GM18907 (cell line): ENCODE data around the gene KCNMA1.

Experiments
- ATAC-seq: cut with Tn5 transposase; IDR thresholded peaks from one replicate; pipeline ENCODE4 v1.9.1; 2021; ENCODE audit warnings: mild to moderate bottlenecking, moderate library complexity; ENCODE audit not compliant: unreplicated experiment

KCNMA1 gene

DNA sequence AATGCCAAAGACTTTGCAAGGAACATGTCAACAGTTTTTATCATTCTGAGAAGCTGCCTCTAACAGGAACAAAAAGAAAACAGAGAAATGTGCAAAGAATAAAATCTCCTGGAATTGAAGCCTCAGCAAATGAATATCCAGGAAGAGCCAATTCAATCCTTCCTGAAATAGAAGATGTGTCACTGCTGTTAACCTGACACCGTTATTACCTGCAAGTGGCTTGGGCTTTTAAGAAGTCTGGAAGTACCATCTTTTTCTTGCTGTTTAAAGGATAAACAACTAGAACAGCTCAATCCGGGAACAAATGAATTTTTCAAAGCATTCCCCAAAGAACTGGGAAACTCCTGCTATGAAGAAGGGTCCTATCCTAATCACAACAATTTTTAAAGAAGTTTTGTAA lies 434.8 kb downstream of the KCNMA1 start:
- no peak for ATAC-seq

DNA sequence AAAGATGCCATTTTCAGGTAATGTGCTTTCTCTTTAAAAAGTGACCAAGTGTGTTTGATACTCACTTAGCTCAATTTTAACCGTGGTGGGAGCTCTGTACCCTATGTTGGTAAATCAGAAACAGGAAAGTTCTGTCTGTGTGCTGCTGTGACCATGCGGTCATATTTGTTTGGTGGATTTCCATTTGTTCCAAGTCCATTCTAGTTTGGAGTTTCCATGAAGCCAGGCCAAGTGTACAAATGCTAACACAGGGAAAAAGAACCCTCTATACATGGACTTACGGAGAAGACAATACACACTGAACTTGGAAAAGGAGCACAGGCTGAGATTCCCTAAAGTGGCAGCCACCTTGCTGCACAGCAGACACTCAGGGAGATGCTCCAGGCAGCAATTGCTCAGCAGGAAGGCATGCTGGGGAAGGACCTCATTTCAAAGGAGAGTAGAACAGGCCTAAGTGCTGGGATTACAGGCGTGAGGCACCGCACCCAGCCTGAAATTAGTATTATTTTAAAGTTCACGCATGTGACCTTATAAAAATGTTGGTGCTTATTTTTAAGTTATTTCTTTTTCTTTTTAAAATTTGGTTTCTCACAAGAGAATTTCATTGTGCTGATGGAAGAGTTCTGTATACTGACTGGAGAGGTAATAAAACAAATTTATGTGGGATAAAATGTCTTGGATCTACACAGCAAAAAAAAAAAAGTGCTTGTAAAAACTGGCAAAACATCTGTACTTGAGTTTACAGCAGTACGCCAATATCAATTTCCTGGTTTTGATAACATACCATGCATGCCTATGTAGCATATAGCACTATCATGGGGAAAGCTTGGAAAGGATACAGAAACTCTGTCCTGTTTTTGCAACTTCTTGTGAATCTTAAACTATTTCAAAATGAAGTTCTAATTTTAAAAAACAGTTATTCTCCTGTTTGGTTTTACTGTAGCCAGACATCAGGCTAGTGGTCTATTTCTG lies 436.2 kb downstream of the KCNMA1 start:
- ATAC-seq = no peak

- no peak for ATAC-seq
Observed at GRCh38 chr10:77197544-77197943, 440.1 kb downstream of the KCNMA1 start.

DNA sequence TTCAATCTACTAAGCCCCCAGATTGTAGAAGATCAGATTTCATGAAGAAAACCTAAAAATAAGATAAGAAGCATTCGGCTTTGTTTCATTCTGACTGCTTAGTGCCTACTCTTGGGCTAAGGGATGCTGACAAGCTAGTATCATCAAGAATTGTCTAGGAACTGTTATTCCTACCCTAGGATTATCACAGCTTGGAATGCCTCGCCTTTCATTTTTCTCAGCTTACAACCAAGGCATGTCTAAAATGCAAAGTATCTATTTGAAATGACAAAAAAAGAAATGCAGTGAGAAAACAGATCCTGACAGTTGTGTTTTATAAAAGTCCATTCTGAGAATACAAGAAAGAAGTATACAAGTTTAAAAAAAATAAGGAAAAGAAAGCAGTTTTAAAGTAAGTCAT lies 441.0 kb downstream of the KCNMA1 start:
- no peak for ATAC-seq

DNA sequence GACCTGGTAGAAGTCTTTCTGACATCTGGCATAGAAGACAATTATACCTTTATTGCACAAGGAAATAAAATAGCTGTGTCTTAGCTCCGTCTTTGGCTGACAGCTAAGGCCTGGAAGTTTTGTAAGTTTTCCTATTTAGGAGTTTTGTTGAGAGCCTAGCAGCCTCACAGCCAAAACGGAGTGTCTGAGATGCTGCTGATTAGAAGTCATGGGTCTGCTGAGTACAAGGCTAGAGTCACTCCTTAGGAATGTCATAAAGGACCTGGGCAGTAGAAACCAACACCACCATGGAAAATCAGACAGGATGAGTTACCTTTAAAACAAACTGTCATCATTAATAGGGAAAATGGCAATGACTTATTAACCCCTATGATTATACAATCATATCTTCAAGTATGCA lies 442.5 kb downstream of the KCNMA1 start:
- no peak for ATAC-seq

GRCh38 chr10:77193001-77193400 lies 444.6 kb downstream of the KCNMA1 start:
- no peak for ATAC-seq

DNA sequence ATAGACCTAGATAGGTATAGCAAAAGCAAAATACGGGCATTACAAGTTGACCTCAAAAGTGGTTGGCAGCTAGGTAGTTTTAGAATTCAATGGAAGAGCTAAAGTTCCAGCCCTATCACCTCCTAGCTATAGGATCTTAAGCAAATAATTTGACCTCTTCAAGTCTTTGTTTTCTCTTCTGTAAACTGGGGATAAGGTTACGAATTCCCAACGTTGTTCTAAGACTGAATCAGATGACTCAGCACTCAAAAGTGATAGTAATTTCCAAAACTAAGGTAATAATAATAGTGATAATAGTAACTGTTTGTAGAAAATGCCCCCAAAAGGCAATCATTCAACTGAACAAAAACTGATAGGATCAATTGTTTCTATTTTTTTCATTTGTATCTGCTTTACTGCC lies 445.2 kb downstream of the KCNMA1 start:
- no peak for ATAC-seq

DNA sequence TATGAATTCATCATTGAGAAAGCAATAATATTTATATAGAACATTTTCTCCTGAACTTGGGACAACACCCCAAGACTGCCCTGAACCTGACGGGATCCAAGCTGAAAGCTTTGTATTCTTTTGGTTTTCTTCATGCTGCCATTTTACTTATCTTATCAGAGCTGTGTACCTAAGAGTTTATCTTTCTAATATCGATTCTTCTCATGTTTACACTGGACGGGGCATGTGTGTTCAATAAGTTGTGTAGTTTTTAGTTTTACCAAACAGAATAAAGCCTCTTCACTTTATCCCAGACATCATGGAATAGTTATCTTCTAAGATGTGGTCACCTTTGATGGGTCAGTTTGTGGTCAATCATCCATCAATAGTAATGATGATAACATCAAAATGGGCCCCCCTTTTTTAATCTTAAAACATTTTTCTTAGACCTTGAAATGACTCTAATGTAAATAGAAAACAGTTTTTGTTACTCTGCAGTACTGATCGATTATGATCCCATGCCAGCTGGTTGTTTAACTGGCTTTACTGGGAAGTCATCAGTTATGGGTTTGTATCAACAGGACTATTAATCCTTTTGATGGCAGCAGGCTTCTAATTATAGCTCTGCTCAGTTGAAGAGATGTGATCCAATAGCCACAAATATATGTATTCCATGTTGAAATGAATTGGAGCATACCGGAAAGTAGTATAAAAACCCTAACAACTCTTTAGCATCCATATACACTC lies 446.1 kb downstream of the KCNMA1 start:
- ATAC-seq = no peak

DNA sequence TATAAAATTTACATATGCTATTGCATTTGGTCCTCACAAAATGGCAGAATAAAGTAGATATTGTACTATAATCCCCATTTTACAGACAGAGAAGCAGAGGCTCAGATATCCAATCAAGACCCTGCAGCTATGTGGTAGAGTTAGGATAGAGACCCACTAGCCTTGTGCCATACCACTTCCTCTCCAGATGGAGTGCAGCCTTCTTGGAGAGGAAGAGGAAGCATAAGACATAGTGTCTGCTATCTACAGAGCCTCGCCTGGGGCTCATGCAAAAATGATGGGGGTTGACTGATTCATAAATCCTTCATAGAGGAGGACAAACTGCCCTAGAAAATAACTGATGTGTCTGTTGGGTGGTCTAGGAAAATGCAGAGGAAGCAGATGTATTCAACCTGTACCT lies 447.3 kb downstream of the KCNMA1 start:
- no peak for ATAC-seq

- no peak for ATAC-seq
Observed at GRCh38 chr10:77189520-77189919, 448.1 kb downstream of the KCNMA1 start.

DNA sequence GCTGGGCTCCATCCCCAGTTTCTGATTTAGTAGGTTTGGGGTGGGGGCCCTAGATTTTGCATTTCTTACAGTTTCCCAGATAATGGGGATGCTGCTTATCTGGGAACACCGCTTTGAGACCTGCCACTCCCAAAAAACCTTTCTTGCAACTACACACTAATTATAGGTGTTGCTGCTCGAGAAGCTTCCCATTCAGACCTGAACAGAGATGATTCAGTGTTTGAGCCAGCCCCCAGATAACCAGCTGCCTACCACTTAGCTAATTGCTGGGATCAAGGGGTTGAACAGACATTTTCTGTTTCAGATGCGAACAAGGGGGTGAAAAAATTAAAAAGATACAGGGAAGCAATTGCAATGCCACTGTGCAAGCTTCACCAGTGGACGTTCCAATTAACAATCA lies 448.5 kb downstream of the KCNMA1 start:
- ATAC-seq = no peak

DNA sequence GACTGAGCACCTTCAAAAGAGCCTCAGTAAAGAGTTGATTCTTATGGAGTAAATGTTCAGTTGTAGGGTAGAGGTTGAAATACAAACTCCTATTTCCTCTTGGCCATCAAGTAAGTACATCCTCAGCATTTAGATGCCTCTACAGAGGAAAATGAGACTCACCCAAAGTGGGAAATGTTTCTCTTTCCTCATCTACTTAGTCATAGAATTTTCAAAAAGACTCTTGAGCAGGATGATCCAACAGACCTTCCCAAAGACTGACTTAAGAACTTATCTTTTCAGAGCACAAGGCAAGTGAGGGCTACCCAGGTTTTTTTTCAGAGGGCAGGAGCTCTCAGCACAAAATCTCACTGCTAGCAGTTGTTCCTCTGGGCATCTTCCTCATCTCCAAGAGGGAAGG lies 449.1 kb downstream of the KCNMA1 start:
- ATAC-seq = no peak

DNA sequence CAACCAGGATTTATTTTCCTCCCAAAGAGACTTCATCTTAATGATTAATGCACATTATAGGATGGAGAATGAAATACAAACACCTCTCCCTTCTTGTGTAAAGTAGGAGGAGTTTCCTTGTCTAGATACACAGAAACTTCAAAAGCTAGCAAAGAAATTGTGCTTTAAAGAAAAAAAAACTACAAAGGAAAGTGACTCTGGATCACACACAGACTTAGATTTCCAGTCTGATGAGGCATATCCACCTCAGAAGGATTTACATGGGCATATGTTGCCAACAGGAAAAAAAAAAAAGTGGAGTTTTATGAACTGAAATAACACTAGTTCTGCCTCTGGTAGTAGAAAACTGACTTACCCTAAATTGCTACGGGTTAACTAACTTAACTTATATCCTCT lies 449.6 kb downstream of the KCNMA1 start:
- no peak for ATAC-seq

DNA sequence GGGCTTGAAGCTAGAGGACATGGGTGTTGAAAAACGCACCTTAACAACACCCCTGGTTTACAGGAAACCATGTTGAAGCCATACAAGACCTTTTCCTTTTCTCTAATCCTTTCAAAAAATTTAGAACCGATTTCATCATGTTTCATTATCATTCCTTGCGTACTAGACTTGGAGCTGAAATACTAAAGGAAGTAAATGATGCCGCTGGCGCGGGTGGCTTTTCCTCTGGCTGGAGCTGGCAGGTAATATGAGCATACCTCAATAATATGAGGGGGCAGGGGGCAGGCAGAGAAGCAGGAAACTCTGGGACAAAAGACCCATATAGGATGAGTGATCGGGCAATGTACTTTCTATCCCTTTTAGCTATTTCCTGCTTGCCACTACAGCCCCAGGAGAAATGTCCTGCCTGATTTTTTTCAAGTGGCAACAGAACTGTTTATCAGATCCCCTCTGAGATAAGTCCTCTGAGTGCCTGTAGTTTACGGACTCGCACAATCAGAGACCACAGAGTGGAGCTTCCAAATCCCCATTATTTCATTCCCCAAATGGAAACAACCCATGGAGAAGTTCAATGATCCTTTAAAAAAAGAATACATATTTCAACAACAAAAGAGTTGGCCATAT lies 450.1 kb downstream of the KCNMA1 start:
- no peak for ATAC-seq

- no peak for ATAC-seq
Observed at GRCh38 chr10:77186936-77187335, 450.7 kb downstream of the KCNMA1 start.

DNA sequence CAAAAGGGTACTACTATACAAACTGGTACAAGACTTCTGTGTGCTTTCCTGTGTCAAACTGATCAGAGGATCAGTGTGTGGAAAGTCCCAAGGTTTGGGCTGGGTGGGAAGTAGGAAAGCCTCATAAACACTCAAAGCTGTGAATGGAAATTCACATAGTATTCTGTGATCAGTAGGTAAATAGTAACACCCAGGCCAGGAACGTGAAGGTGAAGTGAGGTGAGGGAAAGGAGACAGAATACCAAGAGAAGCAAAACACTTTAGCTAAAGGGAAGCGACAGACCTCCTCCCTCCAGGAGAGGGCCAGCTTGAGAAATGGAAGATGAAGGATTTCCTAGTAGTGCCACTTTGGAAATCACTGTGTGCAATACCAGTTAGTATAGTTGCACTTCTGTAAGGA lies 451.9 kb downstream of the KCNMA1 start:
- no peak for ATAC-seq

DNA sequence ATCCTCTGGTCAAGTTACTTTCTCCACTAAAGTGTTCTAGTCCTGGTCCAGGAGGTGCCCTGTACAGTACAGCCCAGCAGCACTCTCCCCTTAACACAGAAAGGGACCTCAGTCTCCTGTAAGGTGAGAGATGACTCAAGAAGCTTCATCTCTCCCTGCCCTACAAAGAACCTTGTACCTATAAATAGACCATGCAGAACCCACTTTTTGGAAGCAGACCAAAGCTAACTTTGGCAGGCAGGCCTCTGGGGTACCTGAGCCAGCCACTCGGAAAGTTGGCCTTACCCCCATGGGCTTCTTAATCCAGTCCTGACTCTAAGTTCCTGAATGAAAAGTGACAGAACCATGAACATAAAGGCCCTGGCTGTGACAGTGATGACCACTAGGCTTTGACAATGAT lies 454.8 kb downstream of the KCNMA1 start:
- no peak for ATAC-seq

GRCh38 chr10:77180794-77181193 lies 456.8 kb downstream of the KCNMA1 start:
- ATAC-seq = no peak

- ATAC-seq = no peak
Observed at GRCh38 chr10:77180104-77180503, 457.5 kb downstream of the KCNMA1 start.

DNA sequence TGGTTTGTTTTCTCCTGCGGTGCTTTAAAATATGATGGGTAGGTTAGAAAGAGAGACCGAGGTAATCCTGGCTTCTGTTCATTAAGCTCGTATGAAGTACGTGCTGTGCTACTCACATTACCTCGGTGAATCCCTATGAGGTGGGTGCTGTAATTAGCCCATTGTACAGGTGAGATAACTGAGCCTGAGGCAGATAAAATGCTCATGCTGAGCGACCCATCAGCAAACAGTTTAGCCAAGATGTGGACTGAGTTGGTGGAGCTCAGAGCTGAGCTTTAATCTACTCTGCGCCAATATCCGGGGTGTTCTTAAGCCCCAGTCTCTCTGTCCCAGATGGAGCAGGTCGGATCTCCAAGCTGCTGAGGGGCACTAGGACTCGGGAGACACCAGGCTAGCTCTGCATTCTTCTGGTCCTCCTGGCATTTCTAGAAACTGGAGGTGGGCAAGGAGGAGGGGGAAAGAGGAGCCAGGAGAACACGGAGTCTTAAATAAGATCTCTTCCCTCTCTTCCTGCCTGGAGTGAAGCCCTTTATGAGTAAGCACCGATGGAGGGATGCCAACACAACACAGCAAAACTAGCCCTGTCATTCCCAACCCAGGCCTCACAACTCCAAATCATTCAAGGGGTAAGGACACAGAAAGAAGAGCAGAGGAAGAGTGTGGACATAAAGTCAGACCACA lies 458.5 kb downstream of the KCNMA1 start:
- ATAC-seq = no peak

DNA sequence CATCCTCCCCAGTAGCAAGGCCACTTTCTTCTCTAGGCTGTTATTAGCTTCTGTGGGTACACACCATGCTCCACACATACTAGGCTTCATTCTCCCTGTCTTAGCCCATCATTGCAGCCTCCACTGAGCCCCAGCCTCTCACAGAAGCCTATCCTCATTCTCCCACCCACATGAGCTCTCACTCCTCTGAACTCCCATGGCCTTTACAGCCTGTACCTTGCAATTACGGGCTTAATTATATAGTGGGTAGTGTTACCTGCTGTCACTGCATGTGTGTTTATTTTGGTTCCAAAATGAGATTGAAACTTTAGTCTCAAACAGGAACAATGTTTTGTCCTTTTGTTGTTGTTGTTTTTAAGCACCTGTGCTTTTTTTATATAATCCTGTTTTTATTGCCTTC lies 460.0 kb downstream of the KCNMA1 start:
- no peak for ATAC-seq
